Activated T-cell treated with anti-CD3 and anti-CD28 coated beads, Interleukin-2, amount 50 U/mL, for 72 hours (primary cell): ENCODE results near the gene PIK3C2G. TPM values are rescaled to one million over a fixed set of nuclear protein-coding genes. Genes with fewer than 3 reads are reported as not detected.

Experiments used
- ATAC-seq, 2 donors: fragments of 150-1000 bp; cut with Tn5 transposase; replicated peaks in 1 of 2; 2 replicates each; pipeline ENCODE4 v1.10.0; 2021; ENCODE audit warnings: moderate library complexity in 2 of 2, mild to moderate bottlenecking in 1 of 2
- DNase-seq, 2 donors: peaks; one replicate each; pipeline ENCODE4 v3.0.0; 2021 to 2022; ENCODE audit warnings: mixed read lengths in 1 of 2
- H3K27ac Mint-ChIP-seq: one replicate; pipeline ENCODE4 v1.8.0; 2022; ENCODE audit warnings: mild to moderate bottlenecking, moderate library complexity, mixed read lengths
- H3K27me3 Mint-ChIP-seq: one replicate; pipeline ENCODE4 v1.8.0; 2022; ENCODE audit warnings: low read depth, mixed read lengths
- H3K36me3 Mint-ChIP-seq, 2 donors: one replicate each; pipeline ENCODE4 v1.8.0; 2022; ENCODE audit warnings: mixed read lengths in 2 of 2, mild to moderate bottlenecking in 1 of 2; ENCODE audit not compliant: insufficient read depth in 2 of 2
- H3K4me1 Mint-ChIP-seq: one replicate; pipeline ENCODE4 v1.8.0; 2022; ENCODE audit warnings: low read depth, mixed read lengths
- H3K4me3 Mint-ChIP-seq, 2 donors: one replicate each; pipeline ENCODE4 v1.8.0; 2022; ENCODE audit warnings: mild to moderate bottlenecking in 2 of 2, mixed read lengths in 2 of 2, moderate library complexity in 2 of 2
- H3K9me3 Mint-ChIP-seq, 2 donors: one replicate each; pipeline ENCODE4 v1.8.0; 2022; ENCODE audit warnings: mixed read lengths in 2 of 2
- total RNA-seq, 2 donors: library from RNA; stranded (reverse); gene quantifications; one replicate each; pipeline ENCODE4 v1.2.3, GENCODE V29; 2022

The PIK3C2G gene
- total RNA-seq, 2 donors from 2014 or later, result not detected

DNA sequence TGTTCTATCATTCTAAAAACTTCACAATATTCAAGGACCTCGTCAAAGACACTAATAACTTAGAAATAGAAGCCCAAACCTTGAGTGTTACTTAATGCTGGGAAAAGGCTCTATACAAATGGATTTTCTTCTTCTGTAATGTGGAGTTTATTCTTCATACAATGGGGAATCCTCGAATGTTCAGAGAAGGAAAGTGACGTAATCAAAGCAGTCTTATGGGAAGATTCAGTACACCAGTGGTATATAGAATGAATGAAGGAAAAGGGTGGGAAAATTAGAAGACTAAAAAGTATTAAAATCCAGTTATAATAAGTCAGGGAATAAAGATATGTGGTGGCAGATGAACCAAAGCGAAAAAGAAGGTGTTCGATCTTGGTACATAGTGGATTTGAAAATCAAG is 370.0 kb downstream of the PIK3C2G start:
- H3K27me3 Mint-ChIP-seq, result no peaks in the 10 kb centered on the region
- no peak overlapping the region for H3K4me3 Mint-ChIP-seq
- ATAC-seq (no peak), DNase-seq (no peak)
- H3K4me1 Mint-ChIP-seq, result no peaks in the 10 kb centered on the region
- H3K36me3 Mint-ChIP-seq, result no peaks in the 10 kb centered on the region
- peaks cover 5 to 6% of the 10 kb centered on the region in 2 donors for H3K9me3 Mint-ChIP-seq
- no peak overlapping the region for H3K27ac Mint-ChIP-seq

DNA sequence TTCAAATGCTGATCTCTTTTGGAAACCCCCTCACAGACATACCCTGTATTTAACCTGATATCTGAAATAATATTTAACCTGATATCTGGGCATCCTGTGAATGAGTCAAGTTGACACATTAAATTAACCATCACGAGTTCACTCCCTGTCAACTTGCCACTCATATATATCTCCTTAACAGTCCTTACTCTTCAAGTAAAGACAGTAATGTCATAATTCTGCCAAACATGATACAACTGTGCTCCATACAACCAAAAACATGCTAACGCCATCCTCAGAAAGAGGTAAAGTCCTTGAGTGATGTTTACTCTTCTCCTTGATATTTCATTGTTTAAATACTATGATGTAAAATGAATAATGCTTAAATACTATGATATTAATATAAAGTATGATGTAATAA is 371.5 kb downstream of the PIK3C2G start:
- ATAC-seq, result no peak
- Mint-ChIP-seq H3K9me3 (peaks cover 3 to 6% of the 10 kb centered on the region in 2 donors), H3K27me3 (no peaks in the 10 kb centered on the region), H3K4me3 (no peak overlapping the region), H3K27ac (no peak overlapping the region), H3K36me3 (no peaks in the 10 kb centered on the region), H3K4me1 (no peaks in the 10 kb centered on the region)
- DNase-seq, result no peak

DNA sequence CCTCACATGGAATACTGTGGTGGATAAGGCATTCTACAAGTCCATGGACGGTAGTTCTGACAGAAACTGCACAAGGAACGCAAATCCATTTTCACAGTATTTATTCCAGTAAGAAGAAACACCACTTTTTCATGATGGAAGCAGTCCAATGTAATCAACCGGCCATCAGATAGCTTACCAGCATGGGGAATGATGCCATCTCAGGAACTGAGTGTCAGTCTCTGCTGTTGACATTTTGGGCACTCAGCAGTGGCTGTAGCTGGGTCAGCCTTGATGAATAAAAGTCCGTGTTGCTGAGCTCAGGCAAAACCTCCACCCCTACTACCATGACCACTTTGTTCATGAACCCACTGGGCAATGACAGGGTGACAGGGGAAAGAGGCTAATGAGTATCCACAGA is 373.1 kb downstream of the PIK3C2G start:
- Mint-ChIP-seq H3K27ac (no peak overlapping the region), H3K9me3 (peaks cover 3 to 6% of the 10 kb centered on the region in 2 donors), H3K36me3 (no peaks in the 10 kb centered on the region), H3K4me1 (no peaks in the 10 kb centered on the region), H3K27me3 (no peaks in the 10 kb centered on the region), H3K4me3 (no peak overlapping the region)
- DNase-seq (no peak), ATAC-seq (no peak)

DNA sequence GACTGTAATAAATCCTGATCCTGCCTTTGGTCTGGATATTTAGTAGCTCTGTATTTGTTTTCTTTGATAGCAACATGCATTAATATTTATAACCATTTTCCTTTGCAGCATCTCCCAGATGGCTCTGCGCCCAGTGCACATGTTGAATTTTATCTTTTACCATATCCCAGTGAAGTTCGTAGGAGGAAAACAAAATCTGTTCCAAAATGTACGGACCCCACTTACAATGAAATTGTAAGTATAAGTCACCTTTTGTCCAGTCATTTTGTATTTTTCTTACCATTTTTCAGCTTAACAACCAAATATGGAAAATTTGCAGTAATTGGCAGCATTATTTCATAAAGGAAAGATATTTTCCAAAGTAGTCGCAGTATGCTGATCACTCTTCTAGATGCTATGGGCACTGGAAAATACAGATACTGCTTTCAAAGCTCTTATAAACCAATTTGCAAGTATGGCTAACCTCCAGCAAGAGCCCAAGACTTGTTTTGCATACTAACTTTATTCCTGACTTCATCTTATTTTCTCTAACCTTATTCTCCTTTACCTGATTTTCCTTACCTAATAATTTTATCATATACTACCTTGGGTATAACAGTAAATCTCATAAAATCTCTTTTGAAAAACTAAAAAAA is 379.1 kb downstream of the PIK3C2G start:
- no peaks in the 10 kb centered on the region for H3K4me1 Mint-ChIP-seq
- ATAC-seq (no peak), DNase-seq (no peak)
- peaks cover 0 to 7% of the 10 kb centered on the region in 2 donors for H3K9me3 Mint-ChIP-seq
- H3K27me3 Mint-ChIP-seq, result no peaks in the 10 kb centered on the region
- no peak overlapping the region for H3K4me3 Mint-ChIP-seq
- H3K27ac Mint-ChIP-seq, result no peak overlapping the region
- H3K36me3 Mint-ChIP-seq, result no peaks in the 10 kb centered on the region

DNA sequence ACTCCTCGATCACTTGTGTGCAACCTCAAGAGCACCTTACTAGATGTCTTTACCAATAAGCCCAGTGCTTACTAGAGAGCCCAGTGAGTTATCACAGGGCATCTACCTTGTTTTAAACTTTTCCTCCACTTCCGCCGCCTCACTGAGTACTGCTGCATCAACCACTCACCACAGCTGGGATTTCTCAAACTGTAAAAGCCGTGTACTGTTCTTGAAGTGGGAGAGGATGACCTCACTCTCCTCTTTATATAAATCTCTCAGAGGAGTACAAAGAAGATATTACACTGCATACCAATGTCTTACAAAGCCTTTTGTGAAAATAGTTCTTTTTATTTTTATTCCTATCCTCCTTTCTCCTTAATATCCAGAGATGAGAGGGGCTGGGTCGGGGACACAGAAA is 382.4 kb downstream of the PIK3C2G start:
- Mint-ChIP-seq H3K9me3 (peaks cover 0 to 4% of the 10 kb centered on the region in 2 donors), H3K27ac (no peak overlapping the region)

DNA sequence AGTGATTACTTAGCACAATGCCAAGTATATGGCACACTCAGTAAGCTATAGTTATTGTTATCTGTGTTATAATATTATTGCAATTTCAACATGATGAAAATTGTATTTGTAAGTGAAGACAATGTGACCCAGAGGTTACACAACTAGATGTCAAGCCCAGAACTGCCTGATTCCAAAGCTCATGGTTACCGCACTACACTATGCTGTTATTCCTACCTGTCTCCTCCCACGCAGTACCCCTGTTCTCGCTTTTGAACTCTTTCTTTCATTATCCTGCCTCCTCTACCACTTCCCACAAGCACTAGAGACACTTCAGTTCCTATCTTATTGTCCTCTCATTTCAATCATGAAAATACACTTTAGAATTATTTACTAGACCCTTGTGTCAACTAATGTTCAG is 383.2 kb downstream of the PIK3C2G start:
- no peak for ATAC-seq

More for the DNA sequence above, 382.4 kb downstream of the PIK3C2G start:
- no peaks in the 10 kb centered on the region for H3K4me1 Mint-ChIP-seq
- H3K27me3 Mint-ChIP-seq, result no peaks in the 10 kb centered on the region
- no peak overlapping the region for H3K4me3 Mint-ChIP-seq
- DNase-seq (no peak), ATAC-seq (no peak)
- no peaks in the 10 kb centered on the region for H3K36me3 Mint-ChIP-seq

DNA sequence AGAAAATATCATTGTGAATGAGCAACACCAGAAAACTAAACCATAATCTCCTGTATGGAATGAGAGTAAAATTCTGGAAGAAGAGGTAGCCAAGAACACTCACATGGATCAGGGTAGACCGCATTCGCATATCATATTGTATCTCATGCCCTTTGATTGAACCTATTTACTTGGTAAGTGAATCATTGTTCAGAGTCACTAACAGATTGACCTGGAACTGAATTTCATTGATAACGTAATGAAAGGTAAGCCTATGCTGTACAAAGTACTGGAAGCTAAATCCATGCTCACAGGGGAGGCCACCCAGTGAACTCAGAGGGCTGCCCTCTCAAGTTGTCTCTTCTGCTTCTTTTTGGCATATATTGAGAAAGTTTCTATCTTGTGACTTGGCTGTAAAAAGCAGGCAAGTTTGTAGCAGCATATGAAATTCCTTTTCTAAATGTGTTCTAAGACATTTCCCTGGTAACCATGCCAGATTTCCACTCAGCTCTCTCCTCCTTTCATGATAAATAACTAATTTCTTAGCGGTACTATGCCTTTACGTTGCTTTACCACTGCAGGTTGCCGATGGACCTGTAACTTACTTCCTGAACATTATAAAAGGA is 385.1 kb downstream of the PIK3C2G start:
- no peaks in the 10 kb centered on the region for H3K27me3 Mint-ChIP-seq
- ATAC-seq, result no peak

More for the DNA sequence above, 383.2 kb downstream of the PIK3C2G start:
- H3K4me3 Mint-ChIP-seq, result no peak overlapping the region
- H3K4me1 Mint-ChIP-seq, result no peaks in the 10 kb centered on the region
- no peak overlapping the region for H3K27ac Mint-ChIP-seq
- no peak for DNase-seq
- no peaks in the 10 kb centered on the region for H3K36me3 Mint-ChIP-seq
- H3K27me3 Mint-ChIP-seq, result no peaks in the 10 kb centered on the region
- H3K9me3 Mint-ChIP-seq, result peaks cover 0 to 6% of the 10 kb centered on the region in 2 donors

DNA sequence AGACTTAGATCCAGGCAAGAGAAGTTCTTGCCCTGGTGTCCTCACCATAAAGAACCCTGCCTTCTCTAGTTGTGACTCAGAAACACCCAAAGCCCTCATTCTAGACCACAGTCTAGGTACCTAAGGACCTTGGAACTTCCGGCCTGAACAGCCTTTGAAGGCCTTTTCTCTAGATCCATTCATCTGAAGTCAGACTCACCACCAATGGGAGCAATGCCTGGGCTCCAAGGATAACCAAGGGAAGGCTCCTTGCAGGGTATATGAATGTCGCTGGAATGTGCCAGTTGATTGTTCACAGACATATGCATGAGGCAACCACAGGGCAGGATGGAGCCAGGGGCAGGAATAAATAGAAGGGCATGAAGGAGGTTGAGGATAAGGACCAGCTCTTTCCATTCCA is 390.2 kb downstream of the PIK3C2G start:
- Mint-ChIP-seq H3K27me3 (no peaks in the 10 kb centered on the region), H3K9me3 (peaks cover 8 to 12% of the 10 kb centered on the region in 2 donors), H3K27ac (no peak overlapping the region), H3K4me3 (no peak overlapping the region), H3K36me3 (no peaks in the 10 kb centered on the region), H3K4me1 (no peaks in the 10 kb centered on the region)
- ATAC-seq, result no peak
- DNase-seq, result no peak

More for the DNA sequence above, 385.1 kb downstream of the PIK3C2G start:
- Mint-ChIP-seq H3K27ac (no peak overlapping the region), H3K4me1 (no peaks in the 10 kb centered on the region), H3K9me3 (peaks cover 6 to 11% of the 10 kb centered on the region in 2 donors), H3K36me3 (no peaks in the 10 kb centered on the region), H3K4me3 (no peak overlapping the region)
- no peak for DNase-seq

DNA sequence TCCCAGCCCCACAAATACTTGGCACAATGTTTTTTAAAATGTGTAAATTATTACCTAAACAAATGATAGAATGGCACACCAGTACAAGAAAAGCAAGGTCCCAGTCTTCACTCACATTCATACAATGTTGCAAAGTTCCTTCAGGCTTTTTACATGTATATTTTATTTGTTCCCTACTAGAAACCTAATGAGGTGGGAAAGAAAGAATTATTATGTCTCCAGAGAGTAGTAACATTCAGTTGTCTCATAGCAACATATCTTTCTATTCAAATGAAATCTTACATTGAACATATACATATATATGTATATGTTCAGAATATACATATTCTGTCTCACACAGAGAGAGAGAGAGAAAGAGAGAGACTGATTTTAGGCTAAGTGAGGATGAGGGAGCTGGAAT is 391.3 kb downstream of the PIK3C2G start:
- Mint-ChIP-seq H3K36me3 (no peaks in the 10 kb centered on the region), H3K27me3 (no peaks in the 10 kb centered on the region), H3K27ac (no peak overlapping the region), H3K4me1 (no peaks in the 10 kb centered on the region), H3K9me3 (peaks cover 10 to 14% of the 10 kb centered on the region in 2 donors), H3K4me3 (no peak overlapping the region)
- ATAC-seq (no peak), DNase-seq (no peak)

DNA sequence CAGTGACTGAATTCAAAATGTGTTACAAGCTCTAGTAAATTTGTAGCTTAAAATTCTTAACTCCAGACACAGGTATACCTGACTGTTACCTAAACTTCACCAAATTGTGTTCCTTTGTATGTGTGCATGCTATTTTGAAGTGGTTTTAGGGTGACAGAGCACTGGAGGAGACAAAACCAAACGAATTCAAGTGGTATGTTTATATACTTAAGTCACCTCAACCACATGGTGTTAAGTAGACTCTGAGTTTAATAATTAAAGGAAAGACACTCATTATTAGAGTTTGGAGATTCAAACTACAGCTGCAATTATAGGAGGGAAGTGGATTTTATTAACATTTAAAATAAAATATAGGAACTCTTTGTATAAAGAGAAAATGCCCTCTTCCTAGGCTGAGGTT is 392.1 kb downstream of the PIK3C2G start:
- Mint-ChIP-seq H3K9me3 (peaks cover 12 to 19% of the 10 kb centered on the region in 2 donors), H3K4me1 (no peaks in the 10 kb centered on the region), H3K27ac (no peak overlapping the region), H3K4me3 (no peak overlapping the region), H3K36me3 (no peaks in the 10 kb centered on the region), H3K27me3 (no peaks in the 10 kb centered on the region)
- no peak for ATAC-seq
- DNase-seq, result no peak

DNA sequence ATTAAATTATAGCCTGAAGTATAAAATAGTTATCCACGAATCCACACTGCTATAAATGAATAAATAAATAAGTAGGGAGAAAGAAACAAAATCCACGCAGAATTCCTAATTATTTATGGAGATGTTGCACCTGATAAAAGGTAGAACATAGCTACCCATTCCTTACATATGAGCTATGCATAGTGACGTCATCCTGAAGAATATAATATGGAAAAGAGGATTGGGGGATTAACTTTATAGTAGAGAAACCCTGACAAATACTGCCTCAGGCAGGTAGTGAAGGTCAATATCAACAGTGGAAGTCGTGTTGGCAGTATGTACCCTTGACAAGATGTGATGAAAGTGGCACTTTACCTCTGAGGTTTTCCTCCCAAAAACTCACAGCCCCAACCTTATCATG is 394.0 kb downstream of the PIK3C2G start:
- no peak for ATAC-seq
- Mint-ChIP-seq H3K36me3 (no peaks in the 10 kb centered on the region), H3K27me3 (no peaks in the 10 kb centered on the region), H3K27ac (no peak overlapping the region), H3K9me3 (peaks cover 11 to 13% of the 10 kb centered on the region in 2 donors), H3K4me3 (no peak overlapping the region), H3K4me1 (no peaks in the 10 kb centered on the region)
- DNase-seq, result no peak

DNA sequence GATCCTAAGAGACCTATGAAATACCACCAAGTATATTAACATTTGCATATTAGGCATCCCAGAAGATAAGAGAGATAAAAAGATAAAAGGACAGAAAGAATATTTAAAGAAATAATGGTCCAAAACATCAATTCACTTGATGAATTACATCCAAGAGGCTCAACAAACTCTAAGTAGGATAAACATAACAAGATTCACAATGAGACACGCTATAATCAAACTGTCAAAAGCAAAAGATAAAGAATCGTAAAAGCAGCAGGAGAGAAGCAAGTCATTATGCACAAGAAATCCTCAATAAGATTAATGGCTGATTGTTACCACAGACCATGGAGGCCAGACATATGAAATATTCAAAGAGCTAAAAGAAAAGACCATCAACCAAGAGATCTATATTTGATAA is 396.9 kb downstream of the PIK3C2G start:
- DNase-seq (no peak), ATAC-seq (no peak)
- Mint-ChIP-seq H3K9me3 (peaks cover 11 to 18% of the 10 kb centered on the region in 2 donors), H3K4me1 (no peaks in the 10 kb centered on the region), H3K27ac (no peak overlapping the region), H3K4me3 (no peak overlapping the region), H3K27me3 (no peaks in the 10 kb centered on the region), H3K36me3 (no peaks in the 10 kb centered on the region)

DNA sequence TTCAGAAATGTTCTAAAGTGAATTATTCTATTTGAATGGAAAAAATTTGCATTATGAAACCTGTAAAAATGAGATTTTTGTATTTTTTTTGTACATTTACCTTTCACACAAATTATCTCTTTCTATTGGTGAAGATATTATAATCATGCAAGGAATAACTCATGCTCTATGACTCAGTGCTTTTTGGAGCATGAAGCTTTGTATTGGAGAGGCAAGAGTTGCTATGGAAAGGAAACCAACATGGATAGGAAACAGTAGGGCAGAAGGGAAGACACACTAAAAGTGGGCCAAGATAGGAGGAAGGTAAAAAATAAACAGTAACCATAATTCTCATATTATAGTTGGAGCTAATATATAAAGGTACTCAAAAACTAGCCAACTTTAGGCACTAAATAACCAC is 397.5 kb downstream of the PIK3C2G start:
- Mint-ChIP-seq H3K4me1 (no peaks in the 10 kb centered on the region), H3K4me3 (no peak overlapping the region), H3K27me3 (no peaks in the 10 kb centered on the region), H3K9me3 (peaks cover 12 to 19% of the 10 kb centered on the region in 2 donors), H3K36me3 (peaks cover 0 to under 1% of the 10 kb centered on the region in 2 donors), H3K27ac (no peak overlapping the region)
- DNase-seq (no peak), ATAC-seq (no peak)

DNA sequence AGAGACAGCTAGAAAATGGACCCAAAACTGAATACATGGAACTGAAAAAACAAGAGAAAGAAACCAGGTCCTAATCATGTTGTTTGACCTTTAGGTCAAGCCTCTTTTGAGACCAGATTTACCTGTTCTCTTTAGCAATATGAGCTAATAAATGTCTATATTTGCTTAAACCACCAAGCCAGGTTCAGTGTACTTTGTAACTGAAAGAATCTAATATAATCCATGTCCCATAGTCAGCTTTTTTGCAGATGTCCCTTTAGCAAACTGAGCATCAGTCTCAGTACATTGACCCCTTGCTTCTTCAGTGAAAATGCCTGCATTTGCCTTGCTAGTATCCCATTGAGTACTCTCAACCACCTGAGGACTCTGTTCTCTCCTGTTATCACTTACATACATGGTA is 414.8 kb downstream of the PIK3C2G start:
- Mint-ChIP-seq H3K27me3 (no peaks in the 10 kb centered on the region), H3K4me1 (no peaks in the 10 kb centered on the region), H3K36me3 (no peaks in the 10 kb centered on the region), H3K9me3 (peaks cover 0 to 7% of the 10 kb centered on the region in 2 donors), H3K4me3 (no peak overlapping the region), H3K27ac (no peak overlapping the region)
- no peak for DNase-seq
- ATAC-seq, result no peak
